Endothelial cell of hepatic sinusoid (primary cell): Measurements from ENCODE around the gene SKP1.

Experiments
- in situ Hi-C: cut with HindIII; loops from 2 replicates; pipeline ENCODE4 v1.10.0; 2017; ENCODE audit warnings: low sequenced_read_pairs

Gene SKP1

DNA sequence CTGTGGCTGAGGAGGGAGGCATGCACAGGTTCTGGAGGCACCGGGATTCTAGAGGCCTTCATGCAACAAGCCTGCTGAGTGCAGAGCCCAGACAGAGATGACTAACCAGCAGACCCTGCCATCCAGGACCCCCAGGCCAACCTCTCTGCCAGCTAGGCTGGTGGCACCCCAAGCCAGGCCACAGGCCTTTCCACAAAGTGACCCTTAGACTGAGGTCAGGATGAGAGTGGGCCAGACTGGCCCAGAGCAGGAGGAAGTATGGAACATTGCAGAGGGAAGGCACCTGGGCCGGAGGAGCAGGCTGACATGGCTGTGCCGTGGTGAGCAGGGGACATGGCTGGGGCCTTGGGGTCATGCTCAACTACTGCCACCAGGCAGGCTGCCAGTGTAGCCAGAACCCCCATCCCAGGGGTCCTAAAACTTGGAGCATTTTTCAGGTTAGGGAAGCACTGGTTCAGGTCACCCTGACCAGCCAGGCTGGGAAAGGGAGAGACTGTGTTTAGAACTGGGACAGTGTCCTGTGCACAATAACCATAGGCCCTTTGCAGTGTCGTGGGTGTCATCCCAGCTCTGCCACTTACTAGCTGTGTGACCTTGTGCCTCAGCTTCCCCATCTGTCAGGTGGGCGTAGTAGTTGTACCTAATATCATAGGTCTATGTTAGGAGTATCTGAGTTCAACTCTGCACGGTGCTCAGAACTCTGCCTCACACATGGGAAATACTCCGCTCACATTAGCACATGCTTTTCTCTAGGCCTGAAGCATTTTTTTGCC is 45.0 kb downstream of the SKP1 start:
- in situ Hi-C loops: no loop called here

DNA sequence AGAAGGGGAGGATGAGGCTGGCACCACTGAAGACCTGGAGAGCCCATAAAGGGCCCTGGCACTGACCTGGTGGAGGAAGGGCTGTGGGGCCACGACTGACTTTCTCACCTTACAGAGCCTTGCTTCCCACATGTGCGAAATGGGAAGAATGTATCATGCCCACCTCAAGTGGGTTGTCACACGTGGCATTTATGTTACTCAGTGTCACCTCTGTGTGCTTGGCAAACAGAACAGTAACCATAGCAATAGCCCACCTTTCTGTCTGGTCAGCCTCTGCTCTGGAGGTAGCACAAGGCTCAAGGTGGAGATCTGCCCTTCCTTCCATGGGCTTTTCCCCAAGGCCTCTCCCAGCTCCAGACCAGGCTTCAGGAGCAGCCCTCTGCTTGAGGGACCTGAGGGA is 45.6 kb downstream of the SKP1 start:
- in situ Hi-C loops: no loop called here

DNA sequence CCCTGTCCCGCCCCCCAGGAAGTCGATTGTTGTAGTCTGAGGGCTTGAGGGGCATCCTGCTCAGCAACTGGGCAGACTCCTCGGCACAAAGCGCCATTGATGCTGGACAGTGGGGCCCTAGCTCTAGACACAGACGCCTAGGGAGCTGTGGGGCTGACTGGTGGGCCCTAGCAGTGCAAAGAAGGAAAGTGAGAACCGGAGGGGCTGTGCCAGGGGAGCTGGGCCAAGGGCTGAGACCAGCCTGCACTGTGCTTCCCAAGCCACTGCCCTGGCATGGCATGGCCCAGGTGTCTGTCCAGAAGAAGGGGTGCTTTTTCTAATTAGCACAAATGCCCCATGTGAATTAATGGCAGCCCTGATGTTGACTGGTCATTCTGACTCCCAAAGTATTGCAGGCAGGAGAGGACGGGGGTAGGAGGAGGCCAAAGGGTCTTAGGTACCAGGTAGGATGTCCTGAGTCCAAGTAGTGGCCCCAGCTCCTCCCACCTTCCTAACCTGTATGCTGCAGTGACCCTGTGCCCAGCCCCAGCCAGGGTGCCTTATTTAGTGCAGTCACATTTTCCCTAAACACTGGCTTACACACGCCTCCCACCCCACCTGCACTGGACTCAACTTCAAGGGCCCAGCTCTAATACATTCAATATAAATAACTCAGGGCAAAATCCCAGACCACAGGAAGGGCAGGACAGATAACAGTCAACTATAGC is 46.4 kb downstream of the SKP1 start:
- in situ Hi-C loops: no loop called here

DNA sequence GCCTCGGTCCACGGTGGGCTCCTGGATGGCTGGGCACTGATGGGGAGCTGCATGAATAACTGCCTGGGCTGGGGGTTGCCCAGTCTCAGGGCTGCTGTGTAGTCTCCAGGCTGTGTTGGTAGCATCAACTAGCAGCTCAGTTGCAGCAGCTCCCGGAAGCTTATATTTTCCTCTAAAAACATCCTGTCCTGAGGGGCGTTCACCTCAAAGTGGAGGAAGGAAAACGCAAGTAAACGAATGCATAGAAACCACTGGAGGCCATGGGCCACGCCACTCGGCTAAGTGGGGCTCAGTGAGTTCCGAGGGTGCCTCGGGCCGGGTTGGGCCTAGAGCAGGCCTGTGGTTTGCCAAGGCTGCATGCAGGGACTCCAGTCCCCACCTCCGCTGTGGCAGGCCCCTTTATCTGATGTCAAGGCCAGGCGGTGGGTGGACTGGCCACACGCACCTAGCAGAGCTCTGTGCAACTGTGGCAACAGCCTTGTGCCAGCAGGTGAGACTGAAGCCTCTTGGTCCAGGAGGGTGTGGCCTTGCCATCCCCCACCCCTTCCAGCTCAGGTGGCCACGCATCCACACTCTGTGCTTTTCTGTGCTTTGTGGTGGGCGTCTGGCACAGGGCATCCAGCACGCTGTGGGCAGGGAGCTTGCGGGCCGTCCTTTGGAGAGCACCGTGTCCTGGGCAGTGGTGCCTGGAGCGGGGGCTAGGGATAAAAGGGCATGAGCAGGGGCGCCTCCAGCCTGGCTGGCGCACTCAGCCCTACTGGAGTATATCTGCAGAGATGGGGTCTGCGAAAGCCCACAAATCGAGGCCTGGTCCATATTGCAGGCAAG is 47.1 kb downstream of the SKP1 start:
- in situ Hi-C loops: loop anchor here (5.0 to 10.0 kb wide), 2 partner anchors 42 to 65 kb away; no protein-coding TSS in a partner anchor

DNA sequence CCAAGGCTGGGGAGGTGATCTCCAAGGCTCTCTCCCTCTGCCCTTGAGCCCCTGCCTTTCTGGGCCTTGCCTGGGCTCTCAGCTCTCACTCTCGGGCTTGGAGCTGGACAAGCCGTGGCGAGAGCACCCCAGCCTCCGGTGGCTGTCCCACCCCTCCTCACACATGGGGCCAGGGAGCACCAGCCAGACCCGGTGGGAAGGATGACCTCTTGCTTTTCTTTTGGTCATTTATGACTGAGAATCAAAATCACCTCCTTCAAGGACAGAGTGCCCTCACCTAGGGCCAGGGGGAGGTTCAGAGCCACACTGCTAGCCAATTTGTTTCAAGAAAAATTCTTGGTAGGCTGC is 48.1 kb downstream of the SKP1 start:
- in situ Hi-C loops: loop anchor here (5.0 to 10.0 kb wide), 2 partner anchors 41 to 64 kb away; no protein-coding TSS in a partner anchor

DNA sequence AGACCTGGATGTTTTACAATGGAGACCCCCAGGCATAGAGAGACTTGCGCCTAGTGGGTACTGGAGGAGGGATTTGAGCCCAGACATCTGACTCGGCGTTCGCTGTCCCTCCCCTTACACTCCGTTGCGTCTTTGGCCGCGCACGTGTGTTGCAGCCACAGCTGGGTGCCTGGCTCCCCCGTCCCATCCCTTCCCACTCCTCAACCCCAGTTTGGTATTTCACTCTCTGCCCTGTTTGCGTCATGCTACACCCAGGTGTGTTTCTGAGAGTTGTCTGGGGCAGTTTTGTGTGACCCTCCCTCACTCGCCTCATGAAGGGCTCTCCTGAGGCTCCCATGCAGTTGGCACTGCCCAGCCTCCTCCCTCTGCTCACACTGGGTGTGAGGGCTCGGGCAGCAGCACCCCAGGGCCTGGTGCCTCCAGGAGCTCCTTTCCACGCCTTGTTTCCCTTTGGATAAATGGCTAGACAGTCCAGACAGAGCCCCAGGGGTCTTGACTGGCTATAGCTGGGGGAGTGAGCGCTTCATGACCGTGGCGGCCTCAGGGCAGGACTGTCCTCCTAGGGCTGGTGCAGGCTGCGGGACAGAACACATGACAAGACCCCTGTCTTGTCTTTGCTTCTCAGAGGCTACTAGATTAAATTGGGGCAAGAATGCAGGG is 48.6 kb downstream of the SKP1 start:
- in situ Hi-C loops: loop anchor here (5.0 to 10.0 kb wide), 2 partner anchors 41 to 63 kb away; no protein-coding TSS in a partner anchor

DNA sequence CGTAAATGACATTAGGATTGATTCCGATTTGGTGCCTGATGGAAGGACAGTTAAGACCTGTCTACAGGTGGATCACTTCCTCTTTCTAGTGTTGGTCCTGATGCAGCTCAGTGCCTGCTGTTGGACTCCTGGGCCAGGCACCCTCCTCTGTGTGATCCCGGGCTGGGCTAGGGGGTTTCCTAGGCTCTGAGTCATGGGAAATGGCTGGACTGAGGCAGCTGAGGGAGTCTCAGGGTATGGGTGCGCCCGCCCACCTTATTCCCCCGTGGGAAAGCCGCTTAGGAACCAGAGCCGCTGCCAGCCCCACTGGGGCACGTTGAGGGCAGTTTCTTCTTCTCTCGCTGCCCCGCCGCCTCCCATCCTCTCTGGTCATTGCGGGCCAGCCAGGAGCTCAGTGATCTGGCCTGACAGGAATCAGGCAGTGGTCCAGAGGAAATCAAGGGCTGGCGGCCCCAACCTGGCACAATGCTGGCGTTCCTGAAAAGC is 49.3 kb downstream of the SKP1 start:
- in situ Hi-C loops: loop anchor here (5.0 to 10.0 kb wide), 2 partner anchors 40 to 63 kb away; no protein-coding TSS in a partner anchor

DNA sequence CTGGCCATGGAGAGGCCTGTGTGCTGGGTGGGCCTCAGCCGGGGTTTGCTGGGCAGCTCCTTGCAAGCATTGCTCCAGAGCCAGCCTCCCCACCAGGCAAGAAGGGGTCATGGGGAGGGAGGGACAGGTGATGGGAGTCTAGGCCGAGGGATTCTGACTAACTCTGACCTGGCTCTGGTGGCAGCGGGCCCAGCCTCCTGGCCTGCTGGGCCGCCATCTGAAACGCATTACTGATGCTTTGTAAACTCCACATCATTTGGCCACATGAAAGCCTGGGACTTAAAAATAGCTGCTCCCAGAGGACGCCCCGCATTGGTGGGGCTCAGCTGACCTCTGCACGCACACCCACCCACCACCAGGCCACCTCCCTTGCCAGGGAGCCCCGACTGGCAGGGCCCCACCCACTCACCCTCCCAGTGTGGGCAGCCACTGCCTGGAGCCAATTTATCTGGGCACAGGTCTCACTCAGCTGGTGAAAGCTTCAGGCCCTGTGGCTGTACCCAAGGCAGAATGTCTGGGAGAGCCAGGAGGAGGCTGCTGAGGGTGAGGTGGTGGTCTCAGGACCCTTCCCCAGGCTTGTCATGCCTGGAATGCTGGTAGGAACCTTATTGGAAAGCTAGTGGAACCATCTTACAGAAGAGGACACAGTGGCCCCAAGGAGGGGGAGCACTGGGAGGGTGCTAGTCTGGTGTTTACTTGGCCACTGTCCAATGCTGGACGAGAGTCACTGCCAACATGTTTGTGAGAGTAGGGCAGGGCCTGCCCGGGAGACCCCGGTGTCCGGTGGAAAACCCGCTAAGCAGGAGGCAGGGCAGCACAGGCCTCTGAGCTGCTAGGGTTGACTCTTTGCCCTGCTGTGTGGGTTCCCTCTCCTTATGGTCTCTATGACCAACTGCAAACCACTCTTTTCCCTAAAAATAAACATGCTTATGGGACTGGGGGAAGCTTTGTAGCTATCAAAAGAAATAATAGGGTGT is 51.4 kb downstream of the SKP1 start:
- in situ Hi-C loops: loop anchor here (5.0 to 10.0 kb wide), 2 partner anchors 38 to 61 kb away; no protein-coding TSS in a partner anchor

DNA sequence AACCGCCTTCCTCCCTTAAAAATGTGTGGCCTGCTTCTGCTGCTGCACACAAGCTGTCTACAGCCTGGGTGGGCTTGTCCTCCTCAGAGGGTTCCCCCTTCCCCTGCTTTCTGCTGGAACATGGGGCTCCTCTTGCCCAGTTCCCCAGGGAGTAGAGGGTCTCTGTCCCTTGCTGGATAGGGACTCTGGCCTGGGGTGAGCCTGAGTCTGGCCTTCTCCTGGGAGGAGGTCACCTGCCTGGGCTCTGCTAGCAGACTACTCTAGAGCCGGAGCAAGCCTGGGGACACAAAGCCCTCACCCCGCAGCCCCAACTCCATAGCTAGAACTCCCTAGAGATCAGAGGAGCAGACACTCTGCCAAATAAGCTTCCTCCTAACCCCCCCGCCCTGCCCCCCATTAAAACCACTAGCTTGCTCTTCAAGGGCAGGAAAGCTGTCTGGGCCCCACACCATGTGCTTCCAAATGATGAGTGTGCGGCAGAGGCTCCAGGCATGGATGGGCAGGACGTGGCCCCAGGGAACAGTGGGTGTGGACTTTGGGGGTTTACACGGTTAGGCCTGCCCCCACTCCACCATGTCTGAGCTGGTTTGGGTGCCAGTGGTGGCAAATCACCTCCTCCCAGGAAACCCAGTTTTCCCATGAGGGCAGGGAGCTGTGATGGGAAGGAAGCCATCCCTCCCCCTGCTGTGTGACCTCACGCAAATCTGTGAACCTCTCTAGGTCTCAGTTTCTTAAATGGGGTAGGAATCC is 52.3 kb downstream of the SKP1 start:
- in situ Hi-C loops: loop anchor here (5.0 to 10.0 kb wide), 2 partner anchors 37 to 60 kb away; no protein-coding TSS in a partner anchor

DNA sequence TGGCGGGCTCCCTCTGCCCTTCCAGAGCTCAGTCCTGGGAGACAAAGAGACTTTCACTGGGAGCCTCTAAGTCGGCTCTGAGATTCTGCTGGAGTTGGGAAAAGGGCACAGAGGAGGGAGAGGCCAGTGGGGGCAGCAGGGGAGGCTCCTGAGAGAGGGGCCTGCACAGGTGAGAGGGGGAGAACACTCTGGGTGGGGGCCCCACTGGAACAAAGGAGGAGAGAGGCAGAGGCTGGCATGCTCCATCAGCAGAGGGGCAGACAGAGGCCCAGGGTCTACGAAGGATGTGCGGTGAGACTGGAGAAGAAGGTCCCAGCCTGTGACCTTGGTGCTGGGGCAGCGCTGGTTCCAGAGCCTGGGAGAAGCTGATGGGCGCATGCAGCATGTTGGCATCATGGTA is 53.4 kb downstream of the SKP1 start:
- in situ Hi-C loops: loop anchor here (10.0 kb wide), 1 partner anchor 59 kb away; no protein-coding TSS in a partner anchor

DNA sequence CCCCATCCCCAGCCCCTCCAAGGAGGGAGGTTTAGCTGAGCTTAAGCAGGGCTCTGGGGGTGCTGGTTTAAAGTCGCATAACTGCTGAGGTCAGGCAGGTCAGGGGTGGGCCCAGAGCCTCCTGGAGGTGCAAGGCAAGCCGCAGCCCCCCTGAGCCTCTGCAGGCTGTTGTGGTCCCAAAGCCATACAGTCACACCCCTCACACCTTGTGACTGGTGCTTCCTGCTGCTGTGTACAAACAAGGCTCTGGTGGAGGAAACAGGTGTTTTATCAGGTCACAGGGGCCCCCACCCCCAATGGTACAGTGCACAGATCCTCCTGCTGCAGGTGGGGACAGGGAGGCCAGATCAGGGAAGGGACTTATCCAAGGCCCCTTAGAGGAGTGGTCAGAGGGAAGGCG is 54.2 kb downstream of the SKP1 start:
- in situ Hi-C loops: loop anchor here (10.0 kb wide), 1 partner anchor 58 kb away; no protein-coding TSS in a partner anchor

DNA sequence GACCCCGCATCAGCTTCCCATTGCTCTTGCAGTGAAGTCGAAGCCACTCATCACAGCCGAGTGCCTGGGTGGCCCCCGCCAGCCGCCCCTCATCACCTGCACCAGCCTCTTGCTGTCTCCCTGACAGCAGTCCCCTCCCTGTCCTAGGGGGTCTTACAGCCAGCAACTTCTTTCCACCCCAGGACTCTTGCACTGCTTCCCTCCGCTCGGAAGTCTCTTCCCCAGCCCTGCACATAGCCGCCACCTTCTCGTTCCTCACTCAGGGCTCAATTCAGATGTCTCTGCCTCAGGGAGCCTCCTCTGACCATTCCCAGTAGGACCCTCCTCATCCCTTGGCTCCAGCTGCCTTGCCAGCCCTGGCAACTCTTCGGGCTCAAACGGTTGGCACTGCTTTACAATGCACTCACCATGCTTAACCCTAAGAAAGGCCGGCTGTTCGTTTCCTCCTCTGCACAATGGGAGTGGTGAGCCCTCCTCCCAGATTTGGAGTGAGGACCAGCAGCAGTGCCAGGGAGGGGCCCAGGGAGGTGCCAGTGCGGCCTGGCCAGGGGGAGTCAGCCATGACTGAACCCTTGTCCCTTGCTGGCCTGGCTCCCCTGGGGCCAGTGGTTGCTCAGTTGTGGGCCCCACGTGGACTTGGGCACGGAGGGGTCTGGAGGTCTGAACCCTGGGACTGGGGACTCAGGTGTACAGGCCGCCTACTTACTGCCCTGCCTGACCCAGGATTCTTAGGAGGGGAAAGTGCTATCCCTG is 56.2 kb downstream of the SKP1 start:
- in situ Hi-C loops: loop anchor here (10.0 kb wide), 1 partner anchor 56 kb away; no protein-coding TSS in a partner anchor

DNA sequence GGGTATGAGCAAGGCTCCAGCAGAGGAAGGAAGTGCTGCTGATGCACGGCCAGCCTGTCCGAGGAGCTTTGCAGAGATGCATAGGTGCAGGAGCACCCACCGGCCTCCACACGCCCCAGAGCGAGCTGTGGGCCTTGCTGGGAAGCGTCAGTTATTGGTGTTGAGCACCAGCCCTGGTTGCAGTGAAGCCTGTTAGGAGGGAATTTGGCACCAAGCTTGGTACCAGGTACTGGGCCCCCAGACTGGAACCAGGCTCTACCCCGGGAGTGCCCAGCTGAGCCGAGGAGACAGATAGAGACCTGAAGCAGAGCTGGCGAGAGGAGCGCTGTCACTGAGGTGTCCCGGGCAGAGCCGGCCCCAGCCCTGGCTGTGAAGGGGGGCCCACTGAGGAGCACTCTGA is 57.0 kb downstream of the SKP1 start:
- in situ Hi-C loops: loop anchor here (10.0 kb wide), 1 partner anchor 55 kb away; no protein-coding TSS in a partner anchor

DNA sequence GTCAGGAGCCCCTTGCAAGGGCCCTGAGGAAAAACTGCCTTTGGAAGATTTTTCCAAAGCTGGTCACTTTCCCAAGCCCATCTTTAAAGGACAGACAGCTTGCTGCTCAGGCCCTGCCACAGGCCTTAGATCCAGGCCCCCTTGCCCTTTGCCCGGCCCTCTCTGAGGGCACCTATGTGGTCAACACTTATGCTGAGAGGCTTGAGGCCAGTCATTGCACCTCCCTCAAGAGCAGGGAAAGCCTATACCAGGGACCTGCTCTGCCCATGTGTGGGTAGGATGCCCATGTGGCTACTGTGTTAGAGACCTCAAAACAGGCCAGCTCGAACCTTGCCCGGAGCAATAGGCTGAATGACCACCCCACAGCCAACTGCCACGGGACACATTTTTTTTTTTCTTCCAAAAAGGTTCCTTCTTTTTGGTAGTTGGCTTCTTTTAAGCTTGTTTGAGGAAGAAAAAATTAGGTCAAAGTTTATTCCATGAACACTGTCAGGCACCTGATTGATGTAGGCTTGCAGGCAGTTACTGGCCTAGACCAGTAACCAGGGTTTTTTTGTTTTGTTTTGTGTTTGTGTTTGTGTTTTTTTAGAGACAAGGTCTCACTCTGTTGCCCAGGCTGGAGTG is 58.4 kb downstream of the SKP1 start:
- in situ Hi-C loops: no loop called here

DNA sequence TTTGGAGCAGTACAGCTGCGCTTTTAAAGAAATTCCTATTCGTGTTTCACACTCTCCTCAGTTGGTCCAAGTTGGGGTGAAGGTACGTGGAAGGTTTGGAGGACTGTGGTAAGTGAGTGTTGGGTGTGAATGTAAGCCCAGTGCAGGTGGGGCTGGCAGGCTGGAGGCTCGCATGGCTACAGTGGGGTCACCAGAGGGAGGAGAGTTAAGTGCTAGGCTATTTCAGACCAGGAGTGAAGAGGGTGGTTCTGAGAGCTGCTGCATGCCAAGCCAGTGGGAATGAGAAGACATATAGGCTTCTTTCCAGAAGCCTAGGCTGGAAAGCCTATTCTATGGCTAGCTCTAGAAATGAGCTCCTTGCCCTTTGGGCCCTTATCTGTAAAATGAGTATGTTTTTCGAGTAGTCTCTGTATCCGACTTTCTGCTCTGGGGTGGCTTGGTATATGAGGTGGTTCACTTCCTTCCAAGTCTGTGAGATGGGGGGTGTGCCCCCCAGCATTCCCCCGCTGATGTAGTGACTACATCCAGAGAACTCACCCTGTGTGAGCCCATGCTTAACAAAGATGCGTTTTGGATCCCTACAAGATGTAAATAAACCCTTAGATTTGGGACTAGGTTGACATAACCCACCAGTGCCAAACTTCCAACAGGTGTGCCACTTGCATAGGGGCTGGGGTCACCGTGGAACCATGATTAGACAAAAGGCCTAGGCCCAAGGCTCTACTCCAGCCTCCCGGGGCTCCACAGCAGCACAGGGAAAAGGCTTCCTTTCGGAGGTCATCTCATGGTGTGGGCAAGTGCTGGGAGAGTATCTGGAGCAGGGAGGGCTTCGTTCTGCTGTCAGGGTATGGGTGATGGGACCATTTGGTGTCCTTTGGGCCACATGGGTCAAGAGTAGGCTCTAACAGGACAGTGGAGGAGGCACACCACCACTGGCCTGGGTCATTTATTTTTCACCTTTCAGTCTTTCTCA is 59.7 kb downstream of the SKP1 start:
- in situ Hi-C loops: no loop called here

DNA sequence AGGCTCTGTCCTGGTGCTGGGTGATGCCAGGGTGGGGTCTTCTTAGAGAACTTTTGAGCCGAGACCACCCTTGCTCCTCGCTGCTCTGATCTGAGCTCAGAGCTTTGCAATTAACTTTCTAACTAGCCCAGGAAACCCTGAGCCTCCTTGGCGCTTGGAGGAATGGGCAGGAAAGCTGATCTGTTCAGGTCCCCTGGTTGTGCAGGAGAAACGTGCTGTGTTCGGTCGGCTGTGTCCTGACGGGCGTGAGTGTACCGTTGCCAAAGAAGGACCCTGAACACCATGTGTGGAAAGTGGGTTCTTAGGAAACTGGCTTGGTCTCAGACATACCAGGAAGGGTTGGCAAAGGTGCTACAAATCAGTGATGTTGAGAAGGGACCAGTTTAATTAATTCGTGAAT is 60.5 kb downstream of the SKP1 start:
- in situ Hi-C loops: no loop called here
